Left colon (tissue), 2 donors: ENCODE data around the gene ATP2C2. TPM values are rescaled to one million over a fixed set of nuclear protein-coding genes. Genes with fewer than 3 reads are reported as not detected.

Experiments used
- ATAC-seq: fragments of 200-7000 bp; cut with Tn5 transposase; one replicate; pipeline ENCODE4 v1.9.1; 2020; ENCODE audit warnings: mild to moderate bottlenecking, moderate library complexity
- DNase-seq, 2 donors: peaks; one replicate each; pipeline ENCODE4 v3.0.0-alpha.2; 2020
- intact Hi-C, 2 donors: fragments of 100-400 bp; cut with DNase I in 1 of 2; cut with micrococcal nuclease in 1 of 2; formaldehyde crosslinking; loops; one replicate each; pipeline versions ENCODE4 v1.11.2 to v1.14.0; 2022; cut with DNase I, micrococcal nuclease
- total RNA-seq, 2 donors: library from RNA; stranded (reverse); fragmentation: NEBNext Ultra II Directional; extraction: Animal tissue kit (Norgen Biotek cat#: 25700); gene quantifications; one replicate each; pipeline ENCODE4 v1.2.1, GENCODE V29; 2021
- donor health status: DM: no; HTN: no; CAD: no.
- donor health status: DM: yes; HTN: yes; CAD: no.

The ATP2C2 gene
- total RNA-seq, 2 donors from 2014 or later, result 188 to 253 TPM

- ATAC-seq, result no peak
- intact Hi-C loops, result no loop called here
- no peak for DNase-seq
These were observed 130.7 kb downstream of the ATP2C2 start for GRCh38 chr16:84498859-84499620.

DNA sequence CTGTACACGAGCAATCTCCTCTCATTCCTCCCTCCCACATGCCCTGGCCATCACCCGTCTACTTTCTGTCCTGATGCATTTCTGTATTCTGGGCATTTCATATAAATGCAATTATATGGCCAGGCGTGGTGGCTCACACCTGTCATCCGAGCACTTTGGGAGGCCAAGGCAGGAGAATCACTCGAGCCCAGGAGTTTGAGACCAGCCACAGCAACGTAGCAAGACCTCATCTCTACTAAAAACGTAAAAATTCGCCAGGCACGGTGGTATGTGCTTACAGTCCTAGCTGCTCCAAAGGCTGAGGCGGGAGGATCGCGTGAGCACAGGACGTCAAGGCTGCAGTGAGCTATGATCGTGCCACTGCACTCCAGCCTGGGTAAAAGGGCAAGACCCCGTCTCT is 131.3 kb downstream of the ATP2C2 start:
- intact Hi-C loops, result no loop called here

DNA sequence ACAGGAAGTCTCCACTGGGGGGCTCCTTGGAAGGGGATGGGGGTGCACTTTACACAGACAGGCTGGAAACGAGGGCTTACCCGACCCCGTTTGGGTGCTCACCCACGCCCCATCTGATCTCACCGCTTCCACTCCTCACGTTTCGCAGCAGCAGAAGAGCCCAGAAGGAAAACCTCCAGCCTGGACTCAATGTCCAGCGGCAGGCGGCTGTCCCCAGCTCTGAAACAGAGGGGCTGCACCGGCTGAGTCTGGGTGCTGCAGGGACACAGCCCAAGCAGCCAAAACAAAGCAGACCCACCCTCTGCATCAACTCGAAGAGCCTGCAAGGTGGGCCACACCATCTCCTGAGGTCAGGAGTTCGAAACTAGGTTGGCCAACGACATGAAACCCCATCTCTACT is 132.2 kb downstream of the ATP2C2 start:
- ATAC-seq, result no peak
- peak in 1 of 2 donors; percentile 21 for DNase-seq
- intact Hi-C loops, result no loop called here

More for the DNA sequence above, 131.3 kb downstream of the ATP2C2 start:
- DNase-seq (no peak), ATAC-seq (no peak)

DNA sequence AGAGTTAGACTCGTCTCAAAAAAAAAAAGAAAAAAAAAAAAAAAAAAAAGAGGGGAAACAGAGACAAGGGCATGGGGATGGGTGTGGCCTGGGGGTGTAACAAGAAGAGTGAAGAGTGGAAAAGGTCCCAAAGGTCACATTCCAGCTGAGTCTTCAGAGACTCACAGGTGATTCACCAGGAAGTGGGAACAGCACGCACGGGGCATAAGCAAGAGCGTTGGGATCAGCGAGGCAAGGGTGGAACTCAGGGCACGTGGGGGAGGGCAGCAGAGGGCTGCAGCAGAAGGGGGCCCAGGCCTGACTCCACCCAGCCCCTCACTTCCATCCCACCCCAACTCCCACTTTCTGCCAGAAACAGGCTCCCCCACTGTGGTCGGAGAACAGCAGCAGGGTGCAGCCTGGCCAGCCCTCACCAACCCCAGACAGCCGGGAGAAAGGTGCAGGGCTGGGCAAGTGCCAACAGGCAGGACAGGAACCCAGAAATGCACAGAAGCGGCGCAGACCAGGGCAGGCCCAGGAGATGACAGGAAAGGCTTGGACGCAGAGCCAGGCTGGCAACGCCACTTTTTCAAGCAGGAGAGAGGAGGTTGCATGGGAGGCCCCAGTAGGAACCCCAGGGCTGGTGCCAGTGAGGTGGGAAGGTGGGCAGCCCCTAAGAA is 132.9 kb downstream of the ATP2C2 start:
- intact Hi-C loops, result no loop called here
- DNase-seq (no peak), ATAC-seq (peak; percentile 27)

DNA sequence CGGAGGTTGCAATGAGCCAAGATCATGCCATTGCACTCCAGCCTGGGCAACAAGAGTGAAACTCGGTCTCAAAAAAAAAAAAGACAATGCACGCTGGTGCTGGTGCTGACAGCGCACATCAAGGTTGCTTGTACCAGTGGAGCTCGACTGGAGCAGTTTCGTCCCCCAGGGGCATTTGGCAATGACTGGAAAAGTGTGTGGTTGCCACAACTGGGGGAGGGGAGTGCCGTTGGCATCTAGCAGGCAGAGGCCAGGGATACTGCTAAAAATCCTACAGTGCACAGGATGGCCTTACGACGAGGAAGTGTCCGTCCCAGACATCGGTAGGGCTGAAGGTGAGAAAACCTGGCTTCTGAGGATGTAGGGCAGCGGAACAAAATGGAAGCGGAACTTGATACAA is 133.7 kb downstream of the ATP2C2 start:
- DNase-seq, result no peak
- intact Hi-C loops, result no loop called here
- no peak for ATAC-seq

DNA sequence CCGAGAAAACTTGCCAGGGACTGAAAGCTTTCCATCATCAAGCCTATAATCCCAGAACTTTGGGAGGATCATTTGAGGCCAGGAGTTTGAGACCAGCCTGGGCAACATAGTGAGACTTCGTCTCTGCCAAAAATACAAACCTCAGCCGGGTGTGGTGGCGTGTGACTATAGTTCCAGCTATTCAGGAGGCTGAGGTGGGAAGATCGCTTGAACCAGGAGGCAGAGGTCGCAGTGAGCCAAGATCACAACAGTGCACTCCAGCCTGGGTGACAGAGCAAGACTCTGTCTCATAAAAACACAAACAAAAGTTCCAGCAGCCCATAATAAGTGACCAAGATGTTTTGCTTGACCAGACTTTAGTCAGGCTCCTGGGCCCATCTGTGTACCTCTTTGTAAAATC is 134.2 kb downstream of the ATP2C2 start:
- DNase-seq (no peak), ATAC-seq (no peak)
- intact Hi-C loops, result no loop called here

GRCh38 chr16:84503751-84504395 is 135.5 kb downstream of the ATP2C2 start:
- intact Hi-C loops, result no loop called here
- ATAC-seq, result peak; percentile 9
- peak in 1 of 2 donors; percentile 50 for DNase-seq

- intact Hi-C loops, result no loop called here
- ATAC-seq (peak; percentile 91), DNase-seq (peak; percentile 98 to 99)
These were observed 136.3 kb downstream of the ATP2C2 start, which contains the start of gene MEAK7 for GRCh38 chr16:84504420-84505248. MEAK7 (minus strand) TSS chr16:84504659; CDS start chr16:84498086, 6,573 bp downstream.

DNA sequence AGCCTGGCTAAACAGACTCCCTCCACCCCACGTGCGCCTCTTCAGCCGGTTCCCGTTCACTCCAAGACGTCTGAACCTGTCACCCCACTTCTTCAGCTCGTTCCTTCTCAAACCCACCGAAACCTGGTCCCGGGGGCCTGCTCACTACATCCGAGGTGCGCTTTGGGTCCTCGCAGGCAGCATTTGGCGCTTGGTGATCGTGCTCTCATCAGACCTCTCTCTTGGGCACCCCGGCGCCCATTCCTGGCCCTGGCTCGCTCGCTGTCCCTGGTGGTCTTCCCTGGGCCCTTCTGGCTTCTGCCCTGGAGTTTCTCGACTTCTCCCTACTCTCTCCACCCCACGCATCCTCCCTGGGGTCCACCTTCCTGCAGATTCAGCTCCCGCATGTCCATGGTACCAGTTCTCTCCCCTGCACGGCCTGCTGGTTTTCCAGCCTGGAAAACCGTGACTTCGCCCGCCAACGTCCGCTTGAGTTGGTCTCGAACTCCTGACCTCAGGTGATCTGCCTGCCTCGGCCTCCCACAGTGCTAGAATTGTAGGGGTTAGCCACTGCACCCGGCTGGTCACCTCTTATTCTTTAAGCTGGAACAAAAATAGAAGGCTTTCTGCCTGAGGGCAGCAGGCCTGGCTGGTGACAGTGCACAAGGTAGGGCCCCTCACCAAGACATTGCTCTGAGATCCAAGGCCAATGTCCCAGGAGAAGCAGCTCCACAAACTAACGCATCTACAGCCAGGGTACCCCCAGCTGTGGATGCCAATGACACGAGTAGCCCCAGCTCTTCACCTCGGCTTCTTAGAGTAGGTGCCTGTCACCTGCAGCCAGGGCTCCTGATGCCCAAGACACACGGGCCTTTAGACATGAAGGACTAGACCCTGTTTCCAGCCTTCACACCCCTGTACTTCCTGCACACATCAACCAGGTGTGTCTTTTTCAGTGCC is 137.2 kb downstream of the ATP2C2 start:
- intact Hi-C loops, result no loop called here
- ATAC-seq (no peak), DNase-seq (peak in 1 of 2 donors; percentile 56)

- ATAC-seq (no peak), DNase-seq (peak in 1 of 2 donors; percentile 23)
- intact Hi-C loops, result no loop called here
These were observed 139.0 kb downstream of the ATP2C2 start for GRCh38 chr16:84507011-84507982.

GRCh38 chr16:84508502-84508901 is 140.2 kb downstream of the ATP2C2 start:
- no peak for ATAC-seq
- no peak for DNase-seq
- intact Hi-C loops, result no loop called here

DNA sequence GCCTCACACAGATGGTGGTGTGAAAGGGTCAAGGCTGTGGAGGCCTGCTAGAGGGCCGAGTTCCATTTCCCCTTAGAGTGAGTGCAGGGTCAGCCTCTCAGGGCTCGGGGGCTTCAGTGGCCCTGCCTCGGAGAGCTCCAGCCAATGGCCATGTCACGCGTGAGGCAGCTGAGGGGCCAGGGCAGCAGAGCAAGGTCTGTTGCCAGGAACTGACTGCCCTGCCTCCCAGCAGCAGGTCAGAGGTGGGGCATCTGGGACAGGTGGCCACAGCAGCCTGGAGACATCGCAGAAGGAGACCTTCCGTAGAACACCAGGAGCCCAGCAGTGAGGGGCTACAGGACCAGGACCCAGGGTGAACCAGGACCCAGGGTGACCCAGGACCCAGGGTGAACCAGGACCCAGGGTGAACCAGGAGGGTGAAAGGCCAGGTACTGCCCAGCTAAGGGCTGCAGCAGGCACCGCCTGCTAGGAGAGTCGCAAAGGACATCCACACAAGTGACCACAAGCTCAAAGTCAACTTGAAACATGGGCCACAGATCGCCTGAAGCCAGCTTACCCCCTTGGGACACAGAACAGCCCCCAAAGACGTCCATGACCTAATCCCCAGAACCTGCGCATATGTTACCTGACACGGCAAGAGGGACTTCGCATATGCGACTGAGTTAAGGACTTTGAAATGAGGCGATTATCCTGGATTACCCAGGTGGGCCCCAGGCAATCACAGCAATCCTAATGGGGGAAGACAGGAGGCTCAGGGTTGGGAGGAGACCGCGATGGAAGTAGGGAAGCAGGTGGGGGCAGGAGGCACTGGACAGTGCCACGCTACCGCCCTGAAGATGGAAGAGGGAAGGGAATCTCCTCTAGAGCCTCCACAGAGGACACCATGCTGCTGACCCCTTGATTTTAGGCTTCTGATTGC is 141.0 kb downstream of the ATP2C2 start:
- intact Hi-C loops, result no loop called here
- ATAC-seq, result no peak
- DNase-seq, result no peak

- intact Hi-C loops, result loop anchor here in 1 of 2 donors (5.0 kb wide), 1 partner anchor 111 kb away; no protein-coding TSS in a partner anchor
- peak; percentile 61 to 89 for DNase-seq
- ATAC-seq, result peak; percentile 80
These were observed 143.0 kb downstream of the ATP2C2 start for GRCh38 chr16:84511180-84511800.

- ATAC-seq (no peak), DNase-seq (peak in 1 of 2 donors; percentile 12)
- intact Hi-C loops, result loop anchor here (2.0 to 5.0 kb wide), 2 partner anchors 110 to 111 kb away; no protein-coding TSS in a partner anchor
These were observed 143.5 kb downstream of the ATP2C2 start for GRCh38 chr16:84511831-84512230.

GRCh38 chr16:84513123-84513522 is 144.8 kb downstream of the ATP2C2 start:
- intact Hi-C loops, result loop anchor here (2.0 to 5.0 kb wide), 2 partner anchors 109 to 110 kb away; no protein-coding TSS in a partner anchor
- ATAC-seq, result no peak

More at GRCh38 chr16:84513123-84513522, 144.8 kb downstream of the ATP2C2 start:
- no peak for DNase-seq
